Peyer's patch (tissue), 4 donors: ENCODE data around the gene EME2.

Source experiments
- CTCF ChIP-seq, 6 experiments: fragments of 450-650 bp in 4 of 6; fragments of 200-600 bp in 2 of 6; sonication (generic) in 1 of 6; IDR thresholded peaks; one replicate each; pipeline ENCODE4 v1.5.1; 2017 to 2019; ENCODE audit warnings: antibody characterized with exemption in 6 of 6, mild to moderate bottlenecking in 3 of 6, moderate library complexity in 1 of 6
- POLR2A ChIP-seq, 2 donors: fragments of 450-650 bp; IDR thresholded peaks; one replicate each; pipeline ENCODE4 v1.5.1; 2017; ENCODE audit warnings: antibody characterized with exemption in 2 of 2, mild to moderate bottlenecking in 2 of 2, moderate library complexity in 2 of 2

GRCh38 chr16:1746693-1747195 is 25.9 kb upstream of the EME2 start:
- TF ChIP-seq CTCF (IDR thresholded peaks at IDR 0.05) (no peak), POLR2A (IDR thresholded peaks at IDR 0.05) (no peak)
